Calu3 (cell line): Measurements from ENCODE around the gene MAEA. TPM values are rescaled to one million over a fixed set of nuclear protein-coding genes. Genes with fewer than 3 reads are reported as not detected.

Experiments
- BruUV-seq: library from RNA; stranded (reverse); fragments of 400-500 nt; replicated peaks from 2 replicates; lab custom pipeline; 2021; lab: Mats Ljungman, UMichigan
- CTCF ChIA-PET: fragments of 300-600 bp; sonication (Branson Sonifier 250); formaldehyde crosslinking; loops from one replicate; lab custom pipeline; 2022; ENCODE audit warnings: antibody characterized with exemption; lab: Charles Lee
- DNase-seq: peaks from one replicate; pipeline ENCODE4 v3.0.0; 2022
- H3K27ac Mint-ChIP-seq: one replicate; pipeline ENCODE4 v1.8.0; 2022; ENCODE audit warnings: mixed read lengths; ENCODE audit not compliant: unreplicated experiment
- H3K27me3 Mint-ChIP-seq: one replicate; pipeline ENCODE4 v1.8.0; 2022; ENCODE audit warnings: mixed read lengths; ENCODE audit not compliant: unreplicated experiment
- H3K36me3 Mint-ChIP-seq: one replicate; pipeline ENCODE4 v1.8.0; 2022; ENCODE audit warnings: mild to moderate bottlenecking, moderate library complexity, mixed read lengths; ENCODE audit not compliant: insufficient read depth, unreplicated experiment
- H3K4me1 Mint-ChIP-seq: one replicate; pipeline ENCODE4 v1.8.0; 2022; ENCODE audit warnings: mild to moderate bottlenecking, low read depth, mixed read lengths; ENCODE audit not compliant: unreplicated experiment
- H3K4me3 Mint-ChIP-seq: one replicate; pipeline ENCODE4 v1.8.0; 2022; ENCODE audit warnings: mild to moderate bottlenecking, low read depth, moderate library complexity, mixed read lengths; ENCODE audit not compliant: unreplicated experiment
- H3K9me3 Mint-ChIP-seq: one replicate; pipeline ENCODE4 v1.8.0; 2022; ENCODE audit warnings: low read depth, mixed read lengths; ENCODE audit not compliant: unreplicated experiment
- intact Hi-C: fragments of 100-400 bp; cut with micrococcal nuclease; formaldehyde crosslinking; loops from one replicate; pipeline ENCODE4 v1.10.0; 2022; ENCODE audit not compliant: unreplicated experiment
- total RNA-seq: library from RNA; stranded (reverse); gene quantifications from 2 replicates; pipeline ENCODE4 v1.2.3, GENCODE V29; 2022
- TF ChIP-seq, protein P1 (sequence below): fragments of 200-600 bp; IDR thresholded peaks from one replicate; pipeline ENCODE4 v1.8.0; 2022; ENCODE audit warnings: antibody characterized with exemption; ENCODE audit not compliant: unreplicated experiment

The MAEA gene
- total RNA-seq, 1 experiment from 2014 or later, result 59.0 TPM

DNA sequence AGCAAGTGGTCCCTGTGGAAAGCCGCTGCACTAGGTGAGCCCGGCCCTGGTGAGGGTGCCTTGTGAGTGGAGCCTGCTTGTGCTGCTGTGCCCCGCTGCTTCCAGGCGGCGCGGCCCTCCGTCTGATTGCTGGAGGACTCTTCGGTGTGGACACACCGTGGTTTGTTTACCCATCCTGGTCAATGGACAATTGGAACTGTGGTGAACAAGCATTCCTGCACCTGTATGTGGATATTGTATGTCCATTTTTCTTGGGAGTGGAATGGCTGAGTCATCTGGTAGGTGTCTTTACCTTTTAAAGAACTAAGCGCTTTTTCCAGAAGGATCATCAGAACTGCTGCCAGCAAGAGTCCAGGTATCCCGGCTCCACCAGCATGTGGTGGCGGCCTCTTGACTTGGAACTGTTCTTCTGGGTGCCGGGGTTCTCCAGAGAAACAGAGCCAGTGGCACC lies 15.6 kb downstream of the MAEA start:
- Mint-ChIP-seq H3K4me1 (peaks cover 20% of the 10 kb centered on the region), H3K36me3 (peaks cover 5% of the 10 kb centered on the region), H3K4me3 (no peak overlapping the region), H3K27ac (peak overlapping the region; percentile 16), H3K27me3 (no peaks in the 10 kb centered on the region), H3K9me3 (no peaks in the 10 kb centered on the region)
- intact Hi-C loops, result no loop called here
- TF ChIP-seq, protein P1, sequence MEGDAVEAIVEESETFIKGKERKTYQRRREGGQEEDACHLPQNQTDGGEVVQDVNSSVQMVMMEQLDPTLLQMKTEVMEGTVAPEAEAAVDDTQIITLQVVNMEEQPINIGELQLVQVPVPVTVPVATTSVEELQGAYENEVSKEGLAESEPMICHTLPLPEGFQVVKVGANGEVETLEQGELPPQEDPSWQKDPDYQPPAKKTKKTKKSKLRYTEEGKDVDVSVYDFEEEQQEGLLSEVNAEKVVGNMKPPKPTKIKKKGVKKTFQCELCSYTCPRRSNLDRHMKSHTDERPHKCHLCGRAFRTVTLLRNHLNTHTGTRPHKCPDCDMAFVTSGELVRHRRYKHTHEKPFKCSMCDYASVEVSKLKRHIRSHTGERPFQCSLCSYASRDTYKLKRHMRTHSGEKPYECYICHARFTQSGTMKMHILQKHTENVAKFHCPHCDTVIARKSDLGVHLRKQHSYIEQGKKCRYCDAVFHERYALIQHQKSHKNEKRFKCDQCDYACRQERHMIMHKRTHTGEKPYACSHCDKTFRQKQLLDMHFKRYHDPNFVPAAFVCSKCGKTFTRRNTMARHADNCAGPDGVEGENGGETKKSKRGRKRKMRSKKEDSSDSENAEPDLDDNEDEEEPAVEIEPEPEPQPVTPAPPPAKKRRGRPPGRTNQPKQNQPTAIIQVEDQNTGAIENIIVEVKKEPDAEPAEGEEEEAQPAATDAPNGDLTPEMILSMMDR, result no peak
- no TSS peak for BruUV-seq
- no peak for DNase-seq
- CTCF ChIA-PET, result no interaction called here

DNA sequence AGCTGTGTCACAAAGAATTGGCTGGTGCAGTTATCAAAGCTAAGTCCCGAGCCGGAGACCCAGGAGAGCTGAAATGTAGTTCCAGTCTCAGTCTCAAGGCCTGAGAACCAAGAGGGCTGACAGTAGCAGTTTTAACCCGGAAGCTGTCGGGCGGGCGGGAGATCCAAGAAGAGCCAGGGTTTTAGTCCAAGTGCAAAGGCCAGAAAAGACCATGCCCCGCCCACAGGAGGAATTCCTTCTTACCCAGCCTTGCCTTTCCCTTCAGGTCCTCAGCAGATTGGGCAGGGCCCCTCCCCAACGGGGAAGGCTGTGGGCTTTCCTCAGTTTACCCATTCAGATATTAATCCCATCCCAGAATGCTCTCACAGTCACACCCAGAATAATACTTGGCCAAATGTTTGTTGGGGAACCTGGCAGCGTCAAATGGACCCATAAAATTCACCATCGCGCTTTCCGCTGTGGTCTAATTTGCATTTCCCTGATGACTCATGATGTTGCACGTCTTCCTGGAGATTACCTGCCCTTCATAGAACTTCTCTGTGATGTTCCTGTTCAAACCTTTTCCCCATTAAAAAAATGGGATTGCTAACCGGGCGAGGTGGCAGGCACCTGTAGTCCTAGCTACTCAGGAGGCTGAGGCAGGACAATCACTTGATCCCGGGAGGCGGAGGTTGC lies 16.2 kb downstream of the MAEA start:
- CTCF ChIA-PET, result no interaction called here
- TF ChIP-seq, protein P1, result no peak
- Mint-ChIP-seq H3K9me3 (no peaks in the 10 kb centered on the region), H3K27ac (no peak overlapping the region), H3K4me1 (peaks cover 20% of the 10 kb centered on the region), H3K4me3 (no peak overlapping the region), H3K36me3 (peaks cover 5% of the 10 kb centered on the region), H3K27me3 (no peaks in the 10 kb centered on the region)
- intact Hi-C loops, result no loop called here
- no TSS peak for BruUV-seq
- DNase-seq, result no peak

DNA sequence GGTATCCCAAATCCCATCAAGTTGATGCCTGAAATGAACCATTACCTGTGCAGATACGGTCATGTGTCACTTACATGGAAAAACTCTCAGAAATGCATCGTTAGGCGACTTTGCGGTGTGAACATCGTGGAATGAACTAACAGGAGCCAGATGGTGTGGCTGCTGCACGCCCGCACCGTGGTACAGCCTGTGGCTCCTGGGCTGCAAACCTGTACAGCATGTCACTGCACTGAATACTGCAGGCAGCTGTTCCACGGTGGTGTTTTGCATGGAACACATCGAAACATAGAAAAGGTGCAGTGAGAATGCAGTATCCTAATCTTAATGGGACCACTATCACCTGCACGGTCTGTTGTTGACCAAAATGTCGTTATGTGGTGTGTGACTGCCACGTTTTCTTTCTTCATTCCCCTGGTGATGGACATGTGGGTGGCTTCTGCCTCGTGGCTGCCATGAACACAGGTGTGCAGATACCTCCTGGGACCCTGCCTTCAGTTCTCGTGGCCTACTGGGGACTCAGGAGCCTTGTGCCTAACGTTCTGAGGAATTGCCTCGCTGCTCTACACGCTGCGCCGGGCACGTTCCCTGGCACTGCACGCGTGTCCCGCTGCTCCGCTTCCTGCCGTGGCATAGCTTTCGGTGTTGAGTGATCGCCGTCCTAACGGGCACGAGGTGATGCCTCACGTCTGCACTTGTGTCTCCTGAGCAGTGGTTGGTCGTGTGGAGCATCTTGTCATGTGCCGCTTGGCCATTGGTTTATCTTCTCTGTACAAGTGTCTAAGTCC lies 18.5 kb downstream of the MAEA start:
- no peak for DNase-seq
- TF ChIP-seq, protein P1, result no peak
- intact Hi-C loops, result no loop called here
- CTCF ChIA-PET, result no interaction called here
- Mint-ChIP-seq H3K36me3 (peaks cover 19% of the 10 kb centered on the region), H3K4me1 (peaks cover 20% of the 10 kb centered on the region), H3K27ac (no peak overlapping the region), H3K27me3 (no peaks in the 10 kb centered on the region), H3K9me3 (no peaks in the 10 kb centered on the region), H3K4me3 (no peak overlapping the region)
- BruUV-seq, result no TSS peak

DNA sequence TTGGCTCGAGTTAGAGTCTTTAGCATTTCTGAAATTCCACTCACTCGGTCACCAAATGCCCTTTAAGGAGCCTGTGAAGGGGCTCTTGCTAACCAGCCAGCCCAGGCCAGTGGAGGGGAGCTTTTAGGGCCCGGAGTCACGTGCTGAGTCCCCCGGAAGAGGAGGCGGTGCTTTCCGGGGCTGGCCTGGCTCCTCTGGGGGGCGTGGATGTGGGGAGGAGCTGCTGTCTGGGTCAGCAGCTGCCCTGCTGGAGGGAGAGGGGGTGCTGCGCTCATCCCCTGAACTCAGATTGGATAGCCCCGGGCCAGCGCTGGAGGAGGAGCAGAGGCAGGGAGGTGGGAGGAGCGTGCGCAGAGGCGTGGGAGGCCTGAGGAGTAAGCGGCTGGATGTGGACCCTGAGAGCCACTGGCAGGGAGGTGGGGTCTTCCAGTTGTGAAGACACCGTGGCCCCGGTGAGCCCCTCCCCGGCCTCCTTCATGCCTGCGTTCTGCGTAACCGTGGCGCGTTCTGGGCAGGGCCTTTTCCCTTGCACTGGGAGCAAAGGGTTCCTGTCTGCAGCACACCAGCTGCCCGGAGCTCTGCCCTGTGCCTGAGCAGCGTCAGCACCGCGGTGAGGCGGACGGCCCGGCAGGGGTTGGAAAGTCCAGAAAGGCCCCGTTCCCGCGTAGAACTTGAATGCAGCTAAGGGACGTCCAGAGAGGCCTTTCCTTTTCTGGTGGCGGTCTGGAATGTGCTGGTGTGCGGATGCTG lies 19.7 kb downstream of the MAEA start:
- peaks cover 20% of the 10 kb centered on the region for H3K4me1 Mint-ChIP-seq
- CTCF ChIA-PET, result no interaction called here
- TF ChIP-seq, protein P1, result no peak
- H3K9me3 Mint-ChIP-seq, result no peaks in the 10 kb centered on the region
- BruUV-seq, result no TSS peak
- DNase-seq, result no peak
- peaks cover 26% of the 10 kb centered on the region for H3K36me3 Mint-ChIP-seq
- intact Hi-C loops, result no loop called here
- H3K27ac Mint-ChIP-seq, result no peak overlapping the region
- H3K27me3 Mint-ChIP-seq, result no peaks in the 10 kb centered on the region
- no peak overlapping the region for H3K4me3 Mint-ChIP-seq
